ENCODE data around the gene CYS1. TPM values are rescaled to one million over a fixed set of nuclear protein-coding genes. Genes with fewer than 3 reads are reported as not detected.

CYS1 gene
- total RNA-seq, 1 donor from 2014 or later: 3.7 TPM

- H3K4me1 Mint-ChIP-seq (ENCODE audit: low read depth, unreplicated experiment): no peaks in the 10 kb centered on the region
- no peaks in the 10 kb centered on the region for H3K36me3 Mint-ChIP-seq (ENCODE audit: low read depth, unreplicated experiment)
- Histone ChIP-seq H3K4me1 (ENCODE audit: insufficient read depth, low read length) (peaks cover 7% of the 10 kb centered on the region), H3K4me2 (ENCODE audit: low read length) (no peak overlapping the region), H3K9ac (ENCODE audit: low read length) (no peak overlapping the region), H3K9me3 (ENCODE audit: insufficient read depth, low read depth, low read length) (no peaks in the 10 kb centered on the region), H4K20me1 (ENCODE audit: insufficient read depth, low read length) (no peaks in the 10 kb centered on the region), H3K27ac (ENCODE audit: low read depth, low read length) (no peak overlapping the region), H3K4me3 (ENCODE audit: insufficient read depth, low read depth, low read length) (no peak overlapping the region), H2AFZ (ENCODE audit: low read depth, low read length) (no peak overlapping the region), H3K27me3 (ENCODE audit: insufficient read depth, low read length) (peaks cover 4% of the 10 kb centered on the region), H3K36me3 (ENCODE audit: insufficient read depth, low read length) (no peaks in the 10 kb centered on the region), H3K79me2 (ENCODE audit: insufficient read depth, low read length) (no peaks in the 10 kb centered on the region)
- peaks cover 12% of the 10 kb centered on the region for H3K27me3 Mint-ChIP-seq (ENCODE audit: low read depth, unreplicated experiment)
- no peak overlapping the region for H3K4me3 Mint-ChIP-seq (ENCODE audit: unreplicated experiment)
- H3K27ac Mint-ChIP-seq (ENCODE audit: unreplicated experiment): no peak overlapping the region
- TF ChIP-seq CTCF (IDR thresholded peaks at IDR 0.05; ENCODE audit: insufficient read depth, low read depth, low read length): no peak
- TF ChIP-seq EZH2 (IDR thresholded peaks at IDR 0.05; ENCODE audit: insufficient read depth, low read length): no peak
- DNase-seq (ENCODE audit: low read depth): no peak
- no peaks in the 10 kb centered on the region for H3K9me3 Mint-ChIP-seq (ENCODE audit: unreplicated experiment)
- no peak for FAIRE-seq
Measured at GRCh38 chr2:10028407-10028987, 51.7 kb downstream of the CYS1 start.

DNA sequence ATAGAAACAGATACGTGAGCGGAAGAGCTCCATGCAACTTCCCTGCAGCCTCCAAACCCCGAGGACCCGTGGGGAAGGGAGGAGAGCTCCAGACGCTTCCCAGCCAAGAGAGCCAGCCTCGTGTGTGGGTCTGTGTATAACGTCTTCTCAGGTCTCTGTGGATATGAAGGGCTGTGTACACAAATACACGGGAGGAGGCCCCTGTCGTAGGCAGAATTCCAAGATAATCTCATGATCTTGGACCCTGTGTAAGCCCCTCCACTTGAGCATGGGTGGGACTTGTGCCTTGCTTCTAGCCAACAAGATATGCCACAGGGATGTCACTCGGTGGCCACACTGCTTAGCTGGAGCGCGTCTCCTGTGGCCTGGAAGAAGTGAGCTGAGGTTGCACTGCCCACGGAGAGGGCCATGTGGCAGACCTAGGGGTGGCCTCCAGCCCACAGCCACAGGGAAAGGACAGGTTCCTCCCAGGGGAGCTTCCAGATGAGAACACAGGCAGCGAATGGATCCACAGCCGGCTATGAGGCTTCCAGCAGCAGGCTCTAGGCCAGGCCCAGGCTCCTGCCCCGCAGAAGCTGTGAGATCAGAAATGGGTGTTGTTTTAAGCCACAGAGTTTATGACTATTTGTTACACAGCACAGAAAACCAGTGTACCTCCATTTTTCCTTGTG is 52.4 kb downstream of the CYS1 start:
- peaks cover 7% of the 10 kb centered on the region for H3K4me1 ChIP-seq (ENCODE audit: insufficient read depth, low read length)
- Mint-ChIP-seq H3K27me3 (ENCODE audit: low read depth, unreplicated experiment) (peaks cover 12% of the 10 kb centered on the region), H3K27ac (ENCODE audit: unreplicated experiment) (no peak overlapping the region), H3K4me3 (ENCODE audit: unreplicated experiment) (no peak overlapping the region), H3K36me3 (ENCODE audit: low read depth, unreplicated experiment) (no peaks in the 10 kb centered on the region), H3K4me1 (ENCODE audit: low read depth, unreplicated experiment) (no peaks in the 10 kb centered on the region), H3K9me3 (ENCODE audit: unreplicated experiment) (no peaks in the 10 kb centered on the region)
- no peaks in the 10 kb centered on the region for H4K20me1 ChIP-seq (ENCODE audit: insufficient read depth, low read length)
- no peak overlapping the region for H2AFZ ChIP-seq (ENCODE audit: low read depth, low read length)
- no peak overlapping the region for H3K4me2 ChIP-seq (ENCODE audit: low read length)
- H3K27ac ChIP-seq (ENCODE audit: low read depth, low read length): no peak overlapping the region
- no peak overlapping the region for H3K9ac ChIP-seq (ENCODE audit: low read length)
- H3K27me3 ChIP-seq (ENCODE audit: insufficient read depth, low read length): peaks cover 4% of the 10 kb centered on the region
- no peak for FAIRE-seq
- DNase-seq (ENCODE audit: low read depth): no peak
- no peaks in the 10 kb centered on the region for H3K79me2 ChIP-seq (ENCODE audit: insufficient read depth, low read length)
- no peaks in the 10 kb centered on the region for H3K9me3 ChIP-seq (ENCODE audit: insufficient read depth, low read depth, low read length)
- no peak overlapping the region for H3K4me3 ChIP-seq (ENCODE audit: insufficient read depth, low read depth, low read length)
- TF ChIP-seq EZH2 (IDR thresholded peaks at IDR 0.05; ENCODE audit: insufficient read depth, low read length) (no peak), CTCF (IDR thresholded peaks at IDR 0.05; ENCODE audit: insufficient read depth, low read depth, low read length) (no peak)
- no peaks in the 10 kb centered on the region for H3K36me3 ChIP-seq (ENCODE audit: insufficient read depth, low read length)

All from astrocyte (in vitro differentiated cells and primary cell).